Mesendoderm (in vitro differentiated cells): Measurements from ENCODE around the gene LGALS7.
"Not testable (repeated sequence)": the region's sequence is repeated elsewhere in the genome, so short reads cannot be mapped to it uniquely, and the experiment has no call there.

Experiments
- DNase-seq: peaks from one replicate; pipeline ENCODE4 v3.0.0; 2013
- H2AK5ac ChIP-seq: 2 replicates; pipeline ENCODE4 v1.6.1; 2013; ENCODE audit warnings: low read length, inconsistent platforms
- H2BK120ac ChIP-seq: 2 replicates; pipeline ENCODE4 v1.6.1; 2013; ENCODE audit warnings: low read depth, mild to moderate bottlenecking, low read length, moderate library complexity, mixed read lengths
- H2BK15ac ChIP-seq: replicated peaks from 2 replicates; pipeline ENCODE4 v1.6.1; 2013; ENCODE audit warnings: low read depth, mild to moderate bottlenecking, moderate library complexity
- H2BK5ac ChIP-seq: 2 replicates; pipeline ENCODE4 v1.6.1; 2013; ENCODE audit warnings: low read length, inconsistent platforms
- H3K18ac ChIP-seq: 2 replicates; pipeline ENCODE4 v1.6.1; 2013; ENCODE audit warnings: mild to moderate bottlenecking, low read length, mixed read lengths
- H3K23ac ChIP-seq: one replicate; pipeline ENCODE4 v1.6.1; 2013; ENCODE audit warnings: low read length
- H3K27ac ChIP-seq: 2 replicates; pipeline ENCODE4 v1.5.1; 2013; ENCODE audit warnings: low read depth, mild to moderate bottlenecking, inconsistent platforms, low read length, moderate library complexity
- H3K27me3 ChIP-seq: 2 replicates; pipeline ENCODE4 v1.6.1; 2013; ENCODE audit warnings: low read length, control low read depth, mild to moderate bottlenecking, inconsistent platforms; ENCODE audit not compliant: insufficient read depth, poor library complexity
- H3K36me3 ChIP-seq: 2 replicates; pipeline ENCODE4 v1.6.1; 2013; ENCODE audit warnings: low read length, inconsistent platforms; ENCODE audit not compliant: control insufficient read depth, insufficient read depth
- H3K4ac ChIP-seq: one replicate; pipeline ENCODE4 v1.6.1; 2013; ENCODE audit warnings: low read depth, mild to moderate bottlenecking, low read length, moderate library complexity
- H3K4me1 ChIP-seq: 2 replicates; pipeline ENCODE4 v1.6.1; 2013; ENCODE audit warnings: low read depth, low read length, inconsistent platforms; ENCODE audit not compliant: control insufficient read depth
- H3K4me2 ChIP-seq: 2 replicates; pipeline ENCODE4 v1.6.1; 2013; ENCODE audit warnings: low read length
- H3K4me3 ChIP-seq: 2 replicates; pipeline ENCODE4 v1.5.1; 2013; ENCODE audit warnings: mild to moderate bottlenecking, low read length
- H3K56ac ChIP-seq: one replicate; pipeline ENCODE4 v1.6.1; 2013; ENCODE audit warnings: low read length
- H3K79me1 ChIP-seq: 2 replicates; pipeline ENCODE4 v1.6.1; 2013; ENCODE audit warnings: low read length, inconsistent platforms
- H3K79me2 ChIP-seq: 2 replicates; pipeline ENCODE4 v1.6.1; 2013; ENCODE audit warnings: mild to moderate bottlenecking, low read length; ENCODE audit not compliant: control insufficient read depth, insufficient read depth
- H3K9ac ChIP-seq: 2 replicates; pipeline ENCODE4 v1.6.1; 2013; ENCODE audit warnings: low read length, inconsistent platforms
- H4K5ac ChIP-seq: one replicate; pipeline ENCODE4 v1.6.1; 2013; ENCODE audit warnings: low read length
- H4K8ac ChIP-seq: one replicate; pipeline ENCODE4 v1.6.1; 2013; ENCODE audit warnings: low read depth, mild to moderate bottlenecking, control low read depth, low read length, moderate library complexity
- WGBS: extraction: QIAGEN DNeasy Blood & Tissue Kit; methylation state at CpG from one replicate; pipeline ENCODE4 v1.1.7; 2013; ENCODE audit warnings: low lambda C conversion rate, missing lambda C conversion rate; ENCODE audit not compliant: insufficient coverage; ENCODE audit errors: extremely low coverage; 5-methylcytosine and 5-hydroxymethylcytosine counted together

LGALS7 gene

GRCh38 chr19:38759590-38760003 lies 13.7 kb downstream of the LGALS7 start:
- no peak overlapping the region for H3K27ac ChIP-seq
- no peaks in the 10 kb centered on the region for H3K79me1 ChIP-seq
- no peak overlapping the region for H2BK120ac ChIP-seq
- no peaks in the 10 kb centered on the region for H3K27me3 ChIP-seq
- H4K8ac ChIP-seq = no peak overlapping the region
- H3K4me1 ChIP-seq = no peaks in the 10 kb centered on the region
- no peak overlapping the region for H3K56ac ChIP-seq
- no peak overlapping the region for H3K4ac ChIP-seq
- no peaks in the 10 kb centered on the region for H3K36me3 ChIP-seq
- DNase-seq = no peak
- no CpG with 5 or more reads among the region's 10 CpGs for WGBS
- no peak overlapping the region for H2BK5ac ChIP-seq
- no peak overlapping the region for H3K4me2 ChIP-seq
- no peak overlapping the region for H4K5ac ChIP-seq
- no peak overlapping the region for H3K23ac ChIP-seq
- H2BK15ac ChIP-seq = no peak overlapping the region
- no peak overlapping the region for H3K4me3 ChIP-seq
- H3K18ac ChIP-seq = no peak overlapping the region
- H3K79me2 ChIP-seq = no peaks in the 10 kb centered on the region
- no peak overlapping the region for H3K9ac ChIP-seq
- no peak overlapping the region for H2AK5ac ChIP-seq

GRCh38 chr19:38754196-38754595 lies 19.1 kb downstream of the LGALS7 start:
- not testable (repeated sequence) for H4K8ac ChIP-seq, H4K5ac ChIP-seq, DNase-seq, H3K23ac ChIP-seq, H3K36me3 ChIP-seq, H3K4me3 ChIP-seq, H3K27me3 ChIP-seq, H3K4ac ChIP-seq, H3K27ac ChIP-seq, H2BK15ac ChIP-seq, H2BK120ac ChIP-seq, H3K9ac ChIP-seq, H3K79me1 ChIP-seq, H3K4me1 ChIP-seq, H3K4me2 ChIP-seq, H2AK5ac ChIP-seq, H3K79me2 ChIP-seq, H3K18ac ChIP-seq, H2BK5ac ChIP-seq
- H3K56ac ChIP-seq = peak overlapping the region; percentile 15
- WGBS = no CpG with 5 or more reads among the region's 2 CpGs

DNA sequence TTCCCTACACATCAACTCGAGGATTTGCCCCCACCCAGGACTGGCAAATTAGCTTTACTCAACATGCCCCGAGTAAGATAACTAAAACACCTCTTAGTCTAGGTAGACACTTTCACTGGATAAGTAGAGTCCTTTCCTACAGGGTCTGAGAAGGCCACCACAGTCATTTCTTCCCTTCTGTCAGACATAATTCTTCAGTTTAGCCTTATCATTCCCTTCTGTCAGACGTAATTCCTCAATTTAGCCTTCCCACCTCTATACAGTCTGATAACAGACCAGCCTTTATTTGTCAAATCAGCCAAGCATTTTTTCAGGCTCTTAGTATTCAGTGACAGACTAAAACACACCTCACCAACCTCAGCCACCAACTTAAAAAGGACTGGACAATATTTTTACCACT lies 19.5 kb downstream of the LGALS7 start:
- H3K23ac ChIP-seq, H3K27me3 ChIP-seq, H3K9ac ChIP-seq, H3K4me1 ChIP-seq, H4K8ac ChIP-seq, H3K79me1 ChIP-seq, DNase-seq, H3K4me2 ChIP-seq, H2BK120ac ChIP-seq, H2BK5ac ChIP-seq, H3K4me3 ChIP-seq, H2AK5ac ChIP-seq, H3K79me2 ChIP-seq, H2BK15ac ChIP-seq, H4K5ac ChIP-seq, H3K36me3 ChIP-seq, H3K18ac ChIP-seq, H3K4ac ChIP-seq, H3K27ac ChIP-seq: not testable (repeated sequence)
- H3K56ac ChIP-seq = peak overlapping the region; percentile 15
- no CpG with 5 or more reads among the region's 3 CpGs for WGBS

GRCh38 chr19:38745316-38745715 lies 28.0 kb downstream of the LGALS7 start:
- Histone ChIP-seq H3K27ac (no peak overlapping the region), H4K5ac (no peak overlapping the region), H3K23ac (no peak overlapping the region), H3K4ac (no peak overlapping the region), H2BK120ac (no peak overlapping the region), H3K4me3 (no peak overlapping the region), H2BK15ac (no peak overlapping the region), H3K27me3 (no peaks in the 10 kb centered on the region), H3K18ac (no peak overlapping the region), H3K4me1 (no peaks in the 10 kb centered on the region), H3K4me2 (no peak overlapping the region), H4K8ac (no peak overlapping the region), H3K36me3 (no peaks in the 10 kb centered on the region), H3K56ac (no peak overlapping the region), H3K79me1 (no peaks in the 10 kb centered on the region), H2BK5ac (no peak overlapping the region), H3K9ac (no peak overlapping the region), H3K79me2 (no peaks in the 10 kb centered on the region), H2AK5ac (no peak overlapping the region)
- no peak for DNase-seq
- no CpG with 5 or more reads among the region's 7 CpGs for WGBS

DNA sequence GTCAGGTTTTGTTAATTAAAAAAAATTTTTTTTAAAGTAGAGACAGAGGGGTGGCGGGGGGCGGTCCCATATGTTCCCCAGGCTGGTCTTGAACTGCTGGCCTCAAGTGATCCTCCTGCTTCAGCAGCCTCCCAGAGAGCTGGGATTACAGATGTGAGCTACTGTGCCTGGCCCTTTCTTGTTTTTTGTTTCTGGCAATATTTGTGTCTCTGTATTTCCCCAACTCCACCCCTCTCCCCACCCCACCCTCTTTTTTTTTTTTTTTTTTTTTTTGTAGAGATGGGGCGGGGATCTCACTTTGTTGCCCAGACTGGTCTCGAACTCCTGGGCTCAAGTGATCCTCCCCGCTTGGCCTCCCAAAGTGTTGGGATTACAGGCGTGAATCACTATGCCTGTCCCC lies 28.4 kb downstream of the LGALS7 start:
- Histone ChIP-seq H2BK15ac (no peak overlapping the region), H3K27ac (no peak overlapping the region), H3K23ac (no peak overlapping the region), H4K8ac (no peak overlapping the region), H3K4me3 (no peak overlapping the region), H3K56ac (no peak overlapping the region), H3K79me1 (no peaks in the 10 kb centered on the region), H2BK120ac (no peak overlapping the region), H4K5ac (no peak overlapping the region), H2BK5ac (no peak overlapping the region), H3K4me1 (no peaks in the 10 kb centered on the region), H3K79me2 (no peaks in the 10 kb centered on the region), H3K18ac (no peak overlapping the region), H3K36me3 (no peaks in the 10 kb centered on the region), H3K9ac (no peak overlapping the region), H2AK5ac (no peak overlapping the region), H3K27me3 (no peaks in the 10 kb centered on the region), H3K4ac (no peak overlapping the region), H3K4me2 (no peak overlapping the region)
- no peak for DNase-seq
- no CpG with 5 or more reads among the region's 6 CpGs for WGBS

DNA sequence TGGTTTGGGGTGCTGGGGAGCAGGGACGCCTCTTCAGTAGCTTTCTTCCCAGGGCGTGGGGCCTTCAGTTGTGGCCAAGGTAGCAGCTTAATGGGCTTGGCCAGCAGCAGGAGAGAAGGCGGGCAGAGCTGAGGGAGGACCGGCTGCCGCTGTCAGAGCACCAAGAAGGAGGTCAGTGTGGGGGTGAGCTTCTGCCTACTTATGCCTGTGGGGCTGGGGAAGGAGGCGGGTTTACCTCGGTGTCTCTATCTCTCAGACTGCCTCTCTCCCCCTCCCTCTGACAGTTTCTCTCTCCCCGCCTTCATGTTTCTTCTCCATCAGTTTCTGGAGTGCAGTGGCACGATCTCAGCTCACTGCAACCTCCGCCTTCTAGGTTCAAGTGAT lies 29.0 kb downstream of the LGALS7 start, which contains the start of gene CAPN12:
Gene CAPN12, minus strand, starts transcription at position 177 of the 384 bp plus-strand sequence. CDS start 309 bp downstream, outside the sequence.
- Histone ChIP-seq H3K79me1 (no peaks in the 10 kb centered on the region), H3K4ac (no peak within 1 kb of the TSS), H2AK5ac (no peak within 1 kb of the TSS), H3K27me3 (no peaks in the 10 kb centered on the region), H3K23ac (no peak within 1 kb of the TSS), H3K9ac (no peak within 1 kb of the TSS), H3K27ac (no peak within 1 kb of the TSS), H2BK120ac (no peak within 1 kb of the TSS), H3K4me3 (no peak within 1 kb of the TSS), H2BK15ac (no peak within 1 kb of the TSS), H3K56ac (no peak within 1 kb of the TSS), H4K8ac (no peak within 1 kb of the TSS), H3K36me3 (no peaks in the 10 kb centered on the region), H3K18ac (no peak within 1 kb of the TSS), H3K4me1 (no peaks in the 10 kb centered on the region), H4K5ac (no peak within 1 kb of the TSS), H2BK5ac (no peak within 1 kb of the TSS), H3K4me2 (no peak within 1 kb of the TSS), H3K79me2 (no peaks in the 10 kb centered on the region)
- no peak for DNase-seq
- WGBS = no CpG with 5 or more reads among the region's 10 CpGs
